HEK293 (cell line): ENCODE data around the gene CEP70.

ENCODE experiments used
- CTCF ChIA-PET: fragments of 350-600 bp; formaldehyde crosslinking; extraction: SDS; loops from one replicate; lab custom pipeline; 2021; ENCODE audit warnings: antibody characterized with exemption; lab: Yijun Ruan, JAX
- POLR2A ChIA-PET: fragments of 300-600 bp; formaldehyde crosslinking; extraction: SDS; loops from one replicate; lab custom pipeline; 2020; ENCODE audit warnings: antibody characterized with exemption, inconsistent platforms; lab: Yijun Ruan, JAX
- H3K27ac ChIP-seq: fragments of 200-500 bp; sonication (Bioruptor generic); 2 replicates; pipeline ENCODE4 v1.5.1; 2014; ENCODE audit warnings: low read depth, low read length, control low read depth, inconsistent platforms; ENCODE audit errors: extremely low read depth
- H3K36me3 ChIP-seq, 2 experiments: fragments of 200-500 bp in 1 of 2; sonication (Bioruptor generic) in 1 of 2; 1 replicate in 1 of 2; 2 replicates in 1 of 2; pipeline ENCODE4 v1.5.1; 2014 to 2017; ENCODE audit warnings: inconsistent platforms in 2 of 2, low read length in 2 of 2; ENCODE audit not compliant: control insufficient read depth in 2 of 2, insufficient read depth in 1 of 2
- H3K4me1 ChIP-seq: fragments of 200-500 bp; sonication (Bioruptor generic); 2 replicates; pipeline ENCODE4 v1.5.1; 2014; ENCODE audit warnings: mild to moderate bottlenecking, low read length, inconsistent platforms; ENCODE audit not compliant: control insufficient read depth, insufficient read depth
- H3K4me3 ChIP-seq: 2 replicates; pipeline ENCODE4 v1.5.1; 2011; ENCODE audit warnings: low read depth, mild to moderate bottlenecking, control low read depth, low read length, moderate library complexity
- H3K9me3 ChIP-seq: fragments of 200-500 bp; sonication (Bioruptor generic); 2 replicates; pipeline ENCODE4 v1.5.1; 2014; ENCODE audit warnings: low read depth, low read length, inconsistent platforms; ENCODE audit not compliant: control insufficient read depth, insufficient read depth
- AEBP2 ChIP-seq: fragments of 450-650 bp; formaldehyde crosslinking; IDR thresholded peaks from 2 replicates; pipeline ENCODE4 v1.5.1; 2016; ENCODE audit warnings: missing biosample characterization, missing genetic modification characterization, borderline replicate concordance
- BCL11A ChIP-seq: fragments of 450-650 bp; formaldehyde crosslinking; IDR thresholded peaks from 2 replicates; pipeline ENCODE4 v1.5.1; 2016; ENCODE audit warnings: low read depth, missing biosample characterization, missing genetic modification characterization
- BCL11B ChIP-seq: fragments of 450-650 bp; formaldehyde crosslinking; IDR thresholded peaks from 2 replicates; pipeline ENCODE4 v1.5.1; 2016; ENCODE audit warnings: low read depth, missing biosample characterization, missing genetic modification characterization
- HIC1 ChIP-seq: fragments of 450-650 bp; formaldehyde crosslinking; IDR thresholded peaks from 2 replicates; pipeline ENCODE4 v1.5.1; 2016; ENCODE audit warnings: missing biosample characterization, missing genetic modification characterization
- TCF7L2 ChIP-seq: IDR thresholded peaks from 2 replicates; pipeline ENCODE4 v1.6.1; 2011; ENCODE audit warnings: low read depth, mild to moderate bottlenecking, inconsistent platforms, low read length, moderate library complexity, borderline replicate concordance
- ZBTB1 ChIP-seq: fragments of 450-650 bp; formaldehyde crosslinking; IDR thresholded peaks from 2 replicates; pipeline ENCODE4 v1.5.1; 2016; ENCODE audit warnings: missing biosample characterization, missing genetic modification characterization
- ZBTB10 ChIP-seq: fragments of 450-650 bp; formaldehyde crosslinking; IDR thresholded peaks from 2 replicates; pipeline ENCODE4 v1.5.1; 2016; ENCODE audit warnings: missing biosample characterization, missing genetic modification characterization
- ZBTB48 ChIP-seq: fragments of 450-650 bp; formaldehyde crosslinking; IDR thresholded peaks from 2 replicates; pipeline ENCODE4 v1.5.1; 2016; ENCODE audit warnings: missing biosample characterization, missing genetic modification characterization
- ZBTB8A ChIP-seq: fragments of 450-650 bp; formaldehyde crosslinking; IDR thresholded peaks from 2 replicates; pipeline ENCODE4 v1.5.1; 2016; ENCODE audit warnings: missing biosample characterization, missing genetic modification characterization
- ZNF112 ChIP-seq: fragments of 450-650 bp; formaldehyde crosslinking; IDR thresholded peaks from 2 replicates; pipeline ENCODE4 v1.5.0; 2017; ENCODE audit warnings: missing biosample characterization, missing genetic modification characterization
- ZNF138 ChIP-seq: fragments of 450-650 bp; formaldehyde crosslinking; IDR thresholded peaks from 2 replicates; pipeline ENCODE4 v1.5.1; 2016; ENCODE audit warnings: missing biosample characterization, missing genetic modification characterization, borderline replicate concordance
- ZNF174 ChIP-seq: fragments of 450-650 bp; formaldehyde crosslinking; IDR thresholded peaks from 2 replicates; pipeline ENCODE4 v1.5.0; 2017; ENCODE audit warnings: missing biosample characterization, mild to moderate bottlenecking, missing genetic modification characterization
- ZNF211 ChIP-seq: fragments of 450-650 bp; formaldehyde crosslinking; IDR thresholded peaks from 2 replicates; pipeline ENCODE4 v1.5.1; 2016; ENCODE audit warnings: low read depth, missing biosample characterization, missing genetic modification characterization
- ZNF354C ChIP-seq: fragments of 450-650 bp; formaldehyde crosslinking; IDR thresholded peaks from 2 replicates; pipeline ENCODE4 v1.5.1; 2016; ENCODE audit warnings: missing biosample characterization, missing genetic modification characterization, low read depth, borderline replicate concordance
- ZNF366 ChIP-seq: fragments of 450-650 bp; formaldehyde crosslinking; conservative IDR thresholded peaks from 2 replicates; pipeline ENCODE4 v1.5.1; 2016; ENCODE audit warnings: missing biosample characterization, missing genetic modification characterization
- ZNF37A ChIP-seq: fragments of 450-650 bp; IDR thresholded peaks from 2 replicates; pipeline ENCODE4 v1.5.1; 2018; ENCODE audit warnings: missing biosample characterization, missing genetic modification characterization
- ZNF501 ChIP-seq: fragments of 450-650 bp; formaldehyde crosslinking; IDR thresholded peaks from 2 replicates; pipeline ENCODE4 v1.5.1; 2016; ENCODE audit warnings: missing biosample characterization, missing genetic modification characterization
- ZNF544 ChIP-seq: fragments of 450-650 bp; formaldehyde crosslinking; IDR thresholded peaks from 2 replicates; pipeline ENCODE4 v1.5.0; 2017; ENCODE audit warnings: missing biosample characterization, missing genetic modification characterization
- ZNF555 ChIP-seq: fragments of 450-650 bp; formaldehyde crosslinking; conservative IDR thresholded peaks from 2 replicates; pipeline ENCODE4 v1.5.1; 2017; ENCODE audit warnings: missing biosample characterization, mild to moderate bottlenecking, missing genetic modification characterization, inconsistent platforms
- ZNF596 ChIP-seq: fragments of 450-650 bp; IDR thresholded peaks from 2 replicates; pipeline ENCODE4 v1.5.0; 2018; ENCODE audit warnings: missing biosample characterization, mild to moderate bottlenecking, missing genetic modification characterization, moderate library complexity
- ZNF629 ChIP-seq: fragments of 450-650 bp; formaldehyde crosslinking; IDR thresholded peaks from 2 replicates; pipeline ENCODE4 v1.5.1; 2017; ENCODE audit warnings: missing biosample characterization, missing genetic modification characterization
- ZNF677 ChIP-seq: fragments of 450-650 bp; IDR thresholded peaks from 2 replicates; pipeline ENCODE4 v1.5.0; 2018; ENCODE audit warnings: missing biosample characterization, mild to moderate bottlenecking, missing genetic modification characterization, moderate library complexity
- ZNF747 ChIP-seq: fragments of 450-650 bp; formaldehyde crosslinking; IDR thresholded peaks from 2 replicates; pipeline ENCODE4 v1.5.1; 2016; ENCODE audit warnings: missing biosample characterization, missing genetic modification characterization
- ZNF776 ChIP-seq: fragments of 450-650 bp; formaldehyde crosslinking; IDR thresholded peaks from 2 replicates; pipeline ENCODE4 v1.5.0; 2017; ENCODE audit warnings: missing biosample characterization, missing genetic modification characterization, borderline replicate concordance
- ZNF792 ChIP-seq: fragments of 450-650 bp; formaldehyde crosslinking; IDR thresholded peaks from 2 replicates; pipeline ENCODE4 v1.5.1; 2016; ENCODE audit warnings: missing biosample characterization, missing genetic modification characterization
- ZSCAN23 ChIP-seq: fragments of 450-650 bp; formaldehyde crosslinking; IDR thresholded peaks from 2 replicates; pipeline ENCODE4 v1.5.1; 2016; ENCODE audit warnings: missing biosample characterization, missing genetic modification characterization
- ZSCAN5A ChIP-seq: fragments of 450-650 bp; formaldehyde crosslinking; IDR thresholded peaks from 2 replicates; pipeline ENCODE4 v1.5.1; 2016; ENCODE audit warnings: missing biosample characterization, missing genetic modification characterization

CEP70 gene

GRCh38 chr3:138464491-138464860 is 129.6 kb downstream of the CEP70 start:
- H3K27ac ChIP-seq: no peak overlapping the region
- ChIA-PET CTCF (interaction anchor here (1.0 to 1.8 kb wide), 2 partner anchors 15 to 47 kb away, joined by 3 to 5 read pairs; no protein-coding TSS in a partner anchor), POLR2A (no interaction called here)
- no peaks in the 10 kb centered on the region for H3K36me3 ChIP-seq
- TF ChIP-seq HIC1 (tag by site-specific recombination) (no peak), ZNF354C (tag by site-specific recombination) (no peak), ZNF211 (tag by site-specific recombination) (no peak), ZBTB8A (tag by site-specific recombination) (no peak), ZNF792 (tag by site-specific recombination) (no peak), ZNF776 (tag by site-specific recombination) (no peak), ZNF596 (tag by site-specific recombination) (no peak), ZSCAN23 (tag by site-specific recombination) (no peak), BCL11B (tag by site-specific recombination) (no peak), ZSCAN5A (tag by site-specific recombination) (no peak), ZNF37A (no peak), ZBTB1 (tag by site-specific recombination) (no peak), ZNF174 (tag by site-specific recombination) (no peak), ZNF501 (tag by site-specific recombination) (no peak), ZNF544 (no peak), TCF7L2 (no peak), ZNF677 (tag by site-specific recombination) (no peak), ZNF366 (no peak)
- H3K9me3 ChIP-seq: no peaks in the 10 kb centered on the region
- H3K4me3 ChIP-seq: no peak overlapping the region
- H3K4me1 ChIP-seq: no peaks in the 10 kb centered on the region

GRCh38 chr3:138463724-138464490 is 130.2 kb downstream of the CEP70 start:
- no peak overlapping the region for H3K4me3 ChIP-seq
- H3K36me3 ChIP-seq: no peaks in the 10 kb centered on the region
- no peaks in the 10 kb centered on the region for H3K9me3 ChIP-seq
- H3K4me1 ChIP-seq: no peaks in the 10 kb centered on the region
- CTCF ChIA-PET: interaction anchor here (1.0 to 1.8 kb wide), 2 partner anchors 15 to 47 kb away, joined by 3 to 5 read pairs; no protein-coding TSS in a partner anchor
- H3K27ac ChIP-seq: no peak overlapping the region
- POLR2A ChIA-PET: no interaction called here
- no peak for TF ChIP-seq ZNF747 (tag by site-specific recombination)
- TF ChIP-seq ZBTB48 (tag by site-specific recombination): no peak
- TF ChIP-seq BCL11A (tag by site-specific recombination): no peak
- TF ChIP-seq ZBTB10 (tag by site-specific recombination): no peak
- TF ChIP-seq AEBP2 (tag by site-specific recombination): no peak
- no peak for TF ChIP-seq ZNF555
- TF ChIP-seq ZNF629 (tag by site-specific recombination): no peak
- TF ChIP-seq ZNF138 (tag by site-specific recombination): no peak
- no peak for TF ChIP-seq ZNF112 (tag by site-specific recombination)
